Anterior cingulate cortex (tissue), 58 donors: Measurements from ENCODE around the gene FASTKD3.

Experiments
- DNase-seq, 58 donors: peaks; one replicate each; lab custom pipeline; 2025; lab: John Stamatoyannopoulos, UW

Gene FASTKD3

DNA sequence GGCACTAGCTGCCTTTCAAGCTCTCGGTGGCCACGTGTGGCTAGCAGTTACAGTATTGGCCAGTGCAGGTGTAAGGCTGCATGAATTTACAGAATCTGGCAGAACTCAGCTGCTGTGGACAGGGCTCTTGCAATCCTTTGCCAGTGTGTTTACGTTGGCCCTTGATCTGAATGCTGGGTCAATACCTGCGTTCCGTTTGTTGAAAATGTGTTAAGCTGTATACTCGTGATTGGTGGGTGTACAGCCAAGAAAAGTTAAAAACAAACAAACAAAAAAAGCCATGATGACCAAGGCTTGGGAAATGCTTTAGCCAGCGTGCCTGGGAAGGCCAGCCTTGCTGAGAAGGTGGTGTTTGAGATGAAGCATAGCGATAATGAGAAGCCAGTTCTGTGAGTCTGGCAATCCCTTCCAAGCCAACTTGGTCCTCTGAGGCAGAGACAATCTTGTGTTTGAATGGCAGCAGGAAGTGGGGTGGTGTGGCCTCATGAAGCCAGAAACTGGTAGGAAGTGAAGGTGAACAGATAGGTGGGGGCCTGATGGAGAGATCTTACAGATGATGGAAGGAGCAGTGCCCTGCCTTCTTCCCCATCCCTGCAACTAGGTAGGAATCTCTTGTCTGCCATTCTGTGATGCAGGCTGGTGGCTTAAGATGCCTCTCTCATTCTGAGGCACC, 17.1 kb downstream of the FASTKD3 start:
- DNase-seq = no peak

DNA sequence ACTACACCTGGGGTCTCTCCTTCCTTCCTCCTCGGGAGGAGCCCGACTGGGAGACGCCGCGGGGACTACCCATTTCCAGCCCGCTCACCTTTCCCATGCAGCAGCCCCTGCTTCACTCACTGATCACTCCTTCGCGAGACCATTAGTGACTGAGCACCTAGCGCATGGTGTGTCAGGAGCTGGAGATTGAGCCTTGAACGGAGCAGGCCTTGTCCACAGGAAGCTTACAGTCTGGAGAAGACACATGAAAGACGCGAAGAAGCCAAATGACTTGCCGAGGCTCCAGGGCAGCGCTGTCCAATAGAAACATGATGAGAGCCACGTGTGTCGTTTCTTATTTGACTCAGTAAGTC, 17.6 kb downstream of the FASTKD3 start:
- no peak for DNase-seq

DNA sequence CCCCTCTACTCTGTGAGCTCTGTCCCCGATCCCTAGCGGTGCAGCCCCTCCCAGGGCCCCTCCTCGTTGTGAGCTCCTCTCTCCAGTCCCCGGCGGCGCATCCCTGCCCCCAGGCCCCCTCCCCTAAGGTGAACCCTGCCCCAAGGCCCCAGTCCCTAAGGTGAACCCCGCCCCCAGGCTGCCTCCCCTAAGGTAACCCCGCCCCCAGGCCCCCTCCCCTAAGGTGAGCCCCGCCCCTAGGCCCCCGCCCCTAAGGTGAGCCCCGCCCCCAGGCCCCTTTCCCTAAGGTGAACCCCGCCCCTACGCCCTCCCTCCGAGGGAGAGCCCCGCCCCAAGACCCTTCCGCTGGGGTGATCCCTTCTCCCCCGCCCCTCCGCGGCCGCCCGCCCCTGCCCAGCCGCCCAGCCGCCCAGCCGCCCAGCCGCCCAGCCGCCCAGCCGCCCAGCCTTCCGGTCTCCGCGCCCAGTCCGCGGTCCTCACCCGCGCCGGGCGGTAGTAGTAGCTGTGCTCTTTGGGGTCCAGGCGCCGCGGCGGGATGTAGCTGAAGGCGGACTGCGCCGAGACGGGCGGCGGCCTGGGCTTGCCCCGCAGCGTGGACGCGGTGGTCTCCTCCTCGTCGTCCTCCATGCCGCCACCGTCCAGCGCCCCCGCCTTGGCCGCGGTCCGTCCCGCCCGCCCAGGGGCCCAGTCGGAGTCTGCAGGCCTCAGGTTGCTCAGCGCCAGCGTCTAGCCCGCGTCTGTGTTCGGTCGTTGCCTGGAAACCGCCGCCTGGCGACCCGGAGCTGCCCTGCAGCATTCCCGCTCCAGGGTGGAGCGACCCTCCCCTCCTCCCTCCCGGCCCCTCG, 18.2 kb downstream of the FASTKD3 start, which contains the start of gene CFAP90:
Gene CFAP90, minus strand, starts transcription at position 739 of the 845 bp plus-strand sequence. Its CDS starts 112 bp downstream, at position 627.
- DNase-seq = peak in 28 of 58 donors; percentile 5 to 83 (median 26)

DNA sequence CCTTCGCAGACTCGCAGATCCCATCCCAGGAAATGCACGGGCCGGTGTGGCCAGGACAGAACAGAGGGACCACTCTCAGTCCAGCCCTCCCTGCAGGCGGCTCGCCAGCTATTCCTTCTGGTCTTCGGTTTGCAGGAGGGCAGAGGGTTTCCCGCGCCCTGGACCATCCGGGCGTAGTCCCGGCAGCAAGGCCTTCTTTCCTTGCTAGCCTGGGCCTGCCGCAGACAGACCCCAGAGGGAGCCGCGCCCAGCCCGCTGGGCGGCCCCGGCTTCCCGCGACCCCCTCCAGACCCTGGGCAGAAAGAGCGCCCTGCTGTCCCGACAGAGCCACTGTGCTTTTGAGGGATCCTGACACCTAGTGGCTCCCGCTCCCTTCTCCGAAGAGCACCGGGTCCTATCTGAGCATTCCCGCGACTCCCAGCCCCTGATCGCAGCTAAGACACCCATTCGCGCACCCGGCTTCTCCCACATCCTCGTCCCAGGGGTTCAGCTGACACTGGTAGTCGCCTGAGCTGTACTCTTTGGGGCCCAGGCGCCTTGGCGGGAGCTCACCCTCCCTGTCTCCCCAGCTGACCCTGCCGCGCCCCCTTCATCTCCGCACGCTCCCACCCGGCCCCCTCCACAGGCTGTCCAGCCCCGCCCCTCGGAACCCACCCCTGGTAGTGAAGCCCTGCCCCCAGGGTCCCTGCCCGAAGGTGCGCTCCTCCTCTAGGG, 19.0 kb downstream of the FASTKD3 start:
- peak in 17 of 58 donors; percentile 3 to 83 (median 30) for DNase-seq

DNA sequence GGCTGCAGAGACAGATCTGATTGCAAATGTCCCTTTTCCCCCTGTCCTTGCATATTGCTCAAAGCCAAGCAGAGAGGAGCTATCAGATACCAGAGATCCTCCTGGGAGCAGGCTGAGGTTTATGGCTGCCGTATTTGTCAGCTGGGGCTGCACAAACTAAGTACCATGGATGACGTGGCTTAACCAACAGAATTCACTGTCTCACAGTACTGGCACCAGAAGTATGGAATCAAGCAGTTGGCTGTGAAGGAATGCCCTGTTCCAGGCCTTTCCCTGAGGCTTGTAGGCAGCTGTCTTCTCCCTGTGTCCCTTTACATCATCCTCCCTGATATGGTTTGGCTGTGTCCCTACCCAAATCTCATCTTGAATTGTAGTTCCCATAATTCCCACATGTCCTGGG, 20.5 kb downstream of the FASTKD3 start:
- DNase-seq = no peak

DNA sequence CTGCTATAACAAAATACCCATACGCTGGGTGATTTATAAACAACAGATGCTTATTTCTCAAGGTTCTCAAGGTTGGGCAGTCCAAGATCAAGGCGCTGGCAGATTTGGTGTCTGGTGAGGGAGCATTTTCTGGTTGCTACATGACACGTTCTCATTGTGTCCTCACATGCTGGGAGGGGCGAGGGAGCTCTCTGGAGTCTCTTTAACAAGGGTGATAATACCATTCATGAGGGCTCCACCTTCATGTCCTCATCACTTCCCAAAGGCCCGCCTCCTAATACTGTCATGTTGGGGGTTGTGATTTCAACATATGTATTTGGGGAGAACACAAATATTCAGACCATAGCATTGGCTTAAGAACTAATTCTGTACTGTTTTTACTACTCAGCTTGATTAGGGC, 22.5 kb downstream of the FASTKD3 start:
- no peak for DNase-seq

DNA sequence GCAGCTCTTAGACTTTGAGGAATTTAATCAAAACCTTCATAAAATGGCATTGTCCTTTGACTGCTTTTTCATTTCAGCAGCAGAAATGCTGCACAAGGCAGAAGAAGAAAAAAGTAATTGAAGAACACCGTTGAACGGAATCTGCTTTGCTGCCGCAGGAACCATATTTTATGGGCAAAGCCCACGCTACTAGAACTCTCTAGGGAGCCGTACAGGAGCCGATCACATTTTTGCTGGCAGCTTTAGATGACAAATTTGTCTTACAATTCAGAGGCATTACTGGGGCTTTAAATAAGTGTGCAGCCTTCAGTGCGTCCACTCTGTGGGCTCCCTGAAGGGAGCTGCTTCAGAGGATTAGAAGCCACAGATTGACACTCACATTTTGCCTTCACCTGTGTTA, 23.3 kb downstream of the FASTKD3 start:
- DNase-seq = no peak

DNA sequence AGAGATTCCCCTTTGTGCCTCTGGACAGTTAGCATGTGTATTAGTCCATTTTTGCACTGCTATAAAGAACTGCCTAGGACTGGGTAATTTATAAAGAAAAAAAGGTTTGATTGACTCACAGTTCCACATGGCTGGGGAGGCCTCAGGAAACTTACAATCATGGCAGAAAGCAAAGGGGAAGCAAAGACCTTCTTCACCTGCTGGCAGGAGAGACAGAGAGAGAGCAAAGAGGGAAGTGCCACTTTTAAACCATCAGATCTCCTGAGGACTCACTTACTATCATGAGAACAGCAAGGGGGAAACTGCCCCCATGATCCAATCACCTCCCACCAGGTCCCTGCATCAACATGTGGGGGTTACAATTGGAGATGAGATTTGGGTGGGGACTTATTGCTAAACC, 23.9 kb downstream of the FASTKD3 start:
- DNase-seq = no peak

DNA sequence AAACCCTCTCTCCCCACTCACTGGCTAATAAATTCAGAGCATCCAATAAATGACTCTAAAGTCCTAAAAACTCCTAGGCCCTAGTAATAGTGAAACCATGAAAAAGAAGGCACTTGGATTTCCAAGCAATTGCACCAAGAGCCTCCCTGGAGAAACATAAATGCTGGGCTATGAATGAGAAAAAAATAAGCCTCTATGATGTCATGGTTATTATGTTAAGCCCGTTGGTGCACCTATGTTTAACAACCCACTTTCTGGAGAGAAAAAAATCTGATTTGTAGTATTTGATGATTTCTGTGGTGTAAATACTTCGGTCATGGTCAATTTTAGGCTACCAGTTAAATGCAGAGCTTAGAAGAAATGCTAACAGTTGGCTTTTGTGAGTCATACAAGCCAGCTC, 26.3 kb downstream of the FASTKD3 start:
- no peak for DNase-seq

DNA sequence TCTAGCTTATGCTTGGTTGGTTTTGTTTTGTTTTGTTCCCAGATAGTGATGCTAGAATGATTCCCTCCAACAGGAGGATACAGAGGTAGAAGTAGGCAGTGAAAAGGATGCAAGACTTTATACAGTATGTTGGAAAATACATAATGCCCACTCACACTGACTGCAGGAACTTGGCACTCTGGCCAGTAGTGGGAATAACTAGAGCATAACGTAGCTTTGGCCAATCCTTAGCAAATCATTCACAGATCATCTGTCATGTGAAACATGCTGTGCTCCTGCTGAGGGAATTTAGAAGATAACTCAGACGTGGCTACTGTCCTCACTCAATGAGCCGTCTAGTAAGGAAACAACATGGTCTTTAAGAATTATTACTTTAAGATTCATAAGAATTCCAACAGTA, 31.4 kb downstream of the FASTKD3 start:
- no peak for DNase-seq

DNA sequence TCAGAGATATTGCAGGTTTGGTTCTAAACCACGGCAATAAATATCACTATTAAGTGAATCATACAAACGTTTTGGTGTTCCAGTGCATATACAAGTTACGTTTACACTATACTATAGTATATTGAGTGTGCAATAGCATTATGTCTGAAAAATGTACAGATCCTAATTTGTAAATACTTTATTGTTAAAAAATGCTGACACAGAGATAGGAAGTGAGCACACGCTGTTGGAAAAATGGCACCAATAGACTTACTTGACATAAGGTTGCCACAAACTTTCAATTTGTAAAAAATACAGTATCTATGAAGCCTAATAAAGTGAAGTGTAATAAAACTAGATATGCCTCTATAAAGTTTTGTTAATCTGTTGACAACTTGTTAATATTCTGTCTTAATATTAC, 33.8 kb downstream of the FASTKD3 start:
- no peak for DNase-seq

DNA sequence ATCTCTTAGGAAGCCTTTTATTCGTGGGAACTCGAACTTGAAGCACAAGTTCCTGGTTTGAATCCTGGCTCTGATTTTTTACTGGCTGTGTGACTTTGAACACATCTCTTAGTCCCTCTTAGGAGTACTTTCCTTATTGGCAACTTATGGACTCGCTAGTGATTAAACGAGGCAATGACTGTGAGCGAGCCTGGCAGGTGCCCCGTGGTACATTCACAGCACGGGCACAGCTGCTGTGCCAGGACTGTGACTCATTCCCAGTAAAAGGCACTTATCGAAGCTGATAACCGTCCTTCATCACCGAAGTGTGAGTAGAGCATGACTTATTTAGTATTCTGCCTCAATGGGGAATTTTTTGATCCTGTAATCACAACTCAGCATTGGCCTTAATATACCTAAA, 40.6 kb downstream of the FASTKD3 start:
- no peak for DNase-seq

DNA sequence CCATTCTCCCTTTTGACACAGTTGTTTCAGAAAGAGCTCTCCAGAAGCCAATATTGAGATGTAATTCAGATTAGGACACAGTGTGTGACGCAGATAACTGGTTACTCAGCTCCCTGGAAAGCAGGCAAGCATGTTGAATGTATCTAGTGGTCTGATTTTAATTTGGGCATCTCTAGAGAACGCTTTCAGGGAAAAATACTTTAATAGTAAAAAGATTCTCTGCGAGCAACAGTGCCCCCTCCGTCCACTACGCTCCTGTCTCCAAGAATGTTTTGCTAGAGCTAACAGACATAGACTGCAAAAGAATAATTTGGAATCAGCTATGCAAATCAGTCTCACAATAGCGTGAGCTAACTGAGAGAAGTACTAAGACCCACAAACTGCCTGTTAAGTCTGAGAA, 41.2 kb downstream of the FASTKD3 start:
- DNase-seq = peak in 7 of 58 donors; percentile 15 to 62 (median 35)

DNA sequence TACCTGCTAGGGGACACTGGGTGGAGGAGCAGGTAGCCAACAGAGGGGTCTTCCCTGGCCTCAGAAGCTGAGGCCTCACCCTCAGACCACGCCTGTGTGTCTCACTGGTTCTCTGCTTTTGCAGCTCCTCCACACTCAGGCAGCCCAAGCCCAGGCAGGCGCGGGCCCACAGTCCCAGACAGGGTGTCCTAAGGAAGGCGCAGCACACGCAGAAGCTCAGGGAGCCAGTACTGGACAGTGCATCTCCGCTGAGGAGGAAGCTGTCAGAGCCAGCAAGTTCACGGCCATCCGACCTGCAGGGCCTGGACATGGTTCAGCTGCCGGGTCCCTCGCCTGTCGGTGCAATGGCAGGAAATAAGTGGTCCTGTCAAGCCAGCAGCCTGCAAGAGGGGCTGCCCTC, 43.2 kb downstream of the FASTKD3 start:
- DNase-seq = no peak

DNA sequence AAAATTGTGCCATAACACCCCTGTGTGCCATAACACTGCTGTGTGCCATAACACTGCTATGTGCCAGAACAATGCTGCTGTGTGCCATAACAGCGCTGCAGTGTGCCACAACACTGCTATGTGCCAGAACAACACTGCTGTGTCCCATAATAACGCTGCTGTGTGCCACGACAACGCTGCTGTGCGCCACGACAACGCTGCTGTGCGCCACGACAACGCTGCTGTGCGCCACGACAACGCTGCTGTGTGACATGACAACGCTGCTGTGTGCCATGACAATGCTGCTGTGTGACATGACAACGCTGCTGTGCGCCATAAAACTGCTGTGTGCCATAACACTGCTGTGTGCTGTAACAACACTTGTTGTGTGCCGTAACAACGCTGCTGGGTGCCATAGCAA, 43.8 kb downstream of the FASTKD3 start:
- DNase-seq = no peak

DNA sequence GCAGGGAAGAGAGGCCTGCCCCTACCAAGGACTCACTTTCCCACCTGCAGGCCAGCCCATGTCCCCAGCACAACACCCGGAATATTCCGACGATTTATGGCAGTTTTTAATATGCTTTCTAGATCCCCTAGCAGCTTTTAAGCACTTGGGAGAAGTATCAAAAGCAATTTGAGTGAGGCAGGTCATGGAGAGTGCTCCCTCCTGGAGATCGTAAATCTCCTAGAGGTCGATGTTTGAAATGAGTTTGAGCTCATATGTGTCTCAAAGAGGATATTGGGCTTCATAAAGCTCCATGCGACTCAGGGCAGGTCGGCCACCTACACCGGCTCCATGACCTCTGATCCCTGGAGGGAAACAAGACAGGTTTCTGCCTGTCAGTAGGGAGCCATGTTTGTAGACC, 45.2 kb downstream of the FASTKD3 start:
- DNase-seq = no peak

DNA sequence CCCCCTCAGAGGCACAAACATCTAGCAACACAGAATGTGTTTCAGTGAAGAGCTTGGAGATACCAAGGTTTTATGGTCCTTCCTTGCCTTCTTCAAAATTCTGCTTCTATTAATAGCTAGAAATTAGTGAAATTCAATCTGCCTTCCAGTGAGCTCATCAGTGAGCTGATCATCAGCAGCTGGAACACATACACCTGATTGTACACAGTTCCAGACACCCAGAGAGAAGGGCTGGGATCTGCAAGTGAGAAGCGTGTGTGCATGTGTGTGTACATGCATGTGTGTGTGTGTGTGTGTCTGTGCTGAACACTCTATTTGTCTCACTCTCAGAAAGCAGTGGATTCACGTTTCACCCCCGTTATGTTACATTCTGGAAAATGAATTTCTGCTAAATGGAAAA, 46.4 kb downstream of the FASTKD3 start:
- no peak for DNase-seq

DNA sequence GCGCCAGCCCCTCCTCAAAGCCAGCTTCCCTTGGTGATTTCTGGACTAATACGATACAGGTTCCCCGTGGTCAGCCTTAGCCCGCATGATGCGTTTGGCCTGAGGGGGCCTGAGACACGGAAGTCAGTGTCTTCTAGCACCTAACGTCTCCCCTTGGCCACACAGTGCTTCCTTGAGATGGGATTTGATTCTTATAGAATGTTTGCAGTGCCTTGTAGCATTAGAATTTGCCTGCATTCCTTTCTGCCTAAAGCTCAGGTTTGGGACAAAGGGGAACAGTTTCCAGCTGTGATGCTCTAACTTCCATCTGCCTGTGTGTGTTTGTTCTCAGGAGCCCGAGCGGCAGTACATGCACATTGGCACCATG, 52.3 kb downstream of the FASTKD3 start:
- DNase-seq = no peak

DNA sequence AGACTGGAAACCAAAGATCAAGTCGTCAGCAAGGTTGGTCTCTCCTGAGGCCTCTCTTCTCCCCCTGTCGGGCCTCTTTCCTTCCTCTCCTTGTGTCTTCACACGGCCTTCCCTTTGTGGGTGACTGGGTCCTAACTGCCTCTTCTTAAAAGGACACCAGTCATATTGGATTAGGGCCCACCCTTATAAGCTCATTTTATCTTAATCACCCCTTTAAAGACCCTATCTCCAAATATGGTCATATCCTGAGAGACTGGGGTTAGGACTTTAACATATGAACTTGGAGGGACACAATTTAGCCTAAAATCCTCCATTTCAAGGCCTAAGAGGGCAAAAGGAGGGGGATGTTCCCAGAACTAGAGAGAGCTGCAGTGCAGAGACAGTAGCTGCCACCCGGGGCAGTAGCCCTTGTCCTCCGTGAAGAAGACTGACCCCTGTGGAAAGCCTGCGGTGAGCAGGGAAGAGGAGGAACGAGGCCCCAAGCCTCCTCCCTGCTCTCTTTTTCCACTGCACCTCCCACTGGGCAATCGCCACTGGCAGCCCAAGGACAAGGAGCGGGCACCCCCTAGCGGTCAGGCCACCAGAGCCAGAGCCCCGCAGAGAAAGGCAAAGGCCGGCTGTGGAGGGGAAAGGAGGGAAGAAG, 52.8 kb downstream of the FASTKD3 start:
- DNase-seq = peak in 56 of 58 donors; percentile 10 to 85 (median 60)

DNA sequence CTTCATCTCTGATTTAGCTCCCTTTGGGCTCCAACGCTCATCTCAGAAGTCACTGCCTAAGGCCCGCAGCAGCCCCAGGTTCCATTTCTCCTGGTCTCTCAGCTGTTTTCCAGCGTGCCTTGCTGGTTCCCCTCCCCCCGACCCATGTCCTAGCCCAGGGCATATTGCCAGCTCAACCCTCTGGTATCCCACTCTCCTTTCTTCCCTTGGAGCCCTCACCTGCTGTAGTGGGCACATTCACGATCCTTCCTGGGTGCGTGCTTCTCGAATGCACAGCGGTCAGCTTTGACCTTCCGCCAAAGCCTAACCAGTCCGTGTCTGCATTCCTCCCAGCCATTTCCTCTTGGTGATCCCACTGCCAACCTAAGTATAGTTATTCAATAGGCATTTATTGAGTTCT, 54.0 kb downstream of the FASTKD3 start:
- no peak for DNase-seq

DNA sequence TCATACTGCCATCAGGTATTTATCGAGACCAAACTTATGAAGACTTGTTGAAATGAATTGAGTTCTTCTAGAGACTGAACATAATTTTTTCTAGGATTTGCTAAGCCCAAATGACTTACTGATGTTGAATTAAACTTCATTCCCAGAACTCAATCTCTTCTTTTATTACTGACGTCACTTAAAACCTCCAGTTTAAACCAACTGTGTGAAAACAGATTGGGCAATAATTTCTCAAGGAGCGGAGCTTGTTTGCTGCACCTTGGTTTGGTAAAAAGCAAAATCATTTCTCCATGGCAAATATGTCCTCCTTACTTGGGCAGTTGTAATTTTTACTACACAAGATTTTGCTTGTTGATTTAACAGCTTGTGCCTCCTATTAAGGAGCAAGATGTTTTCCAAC, 55.3 kb downstream of the FASTKD3 start:
- DNase-seq = no peak
